BLaER1 treated with 17β-estradiol and CSF1 and Interleukin-3, amounts not matched to agents 10 nM and 100 nM (cell line): ENCODE data around the gene PDZD8.
A peak's percentile ranks its signal among the peaks of the same experiment; 100 is the strongest.

Experiments used
- H3K27ac ChIP-seq, 11 experiments: shearing (Covaris generic); formaldehyde crosslinking; 2 replicates each; pipeline ENCODE4 v1.8.1; 2022
- H3K27me3 ChIP-seq, 11 experiments: shearing (Covaris generic); formaldehyde crosslinking; 2 replicates each; pipeline ENCODE4 v1.8.1; 2022
- H3K36me3 ChIP-seq, 11 experiments: shearing (Covaris generic); formaldehyde crosslinking; 2 replicates each; pipeline ENCODE4 v1.8.1; 2022
- H3K4me1 ChIP-seq, 10 experiments: shearing (Covaris generic); formaldehyde crosslinking; 2 replicates each; pipeline ENCODE4 v1.8.1; 2022
- H3K4me2 ChIP-seq, 11 experiments: shearing (Covaris generic); formaldehyde crosslinking; 2 replicates each; pipeline ENCODE4 v1.8.1; 2022
- H3K4me3 ChIP-seq, 10 experiments: shearing (Covaris generic); formaldehyde crosslinking; 2 replicates each; pipeline ENCODE4 v1.8.1; 2022
- H3K9ac ChIP-seq, 11 experiments: shearing (Covaris generic); formaldehyde crosslinking; 2 replicates each; pipeline ENCODE4 v1.8.1; 2022
- H3K9me3 ChIP-seq, 11 experiments: shearing (Covaris generic); formaldehyde crosslinking; replicated peaks in 1 of 11; 2 replicates each; pipeline ENCODE4 v1.8.1; 2022
- H4K20me1 ChIP-seq, 11 experiments: shearing (Covaris generic); formaldehyde crosslinking; 2 replicates each; pipeline ENCODE4 v1.8.1; 2022
- Cebpa-rat ChIP-seq, 11 experiments: shearing (Covaris generic); IDR thresholded peaks; 2 replicates each; pipeline ENCODE4 v1.8.1; 2022

Gene PDZD8

DNA sequence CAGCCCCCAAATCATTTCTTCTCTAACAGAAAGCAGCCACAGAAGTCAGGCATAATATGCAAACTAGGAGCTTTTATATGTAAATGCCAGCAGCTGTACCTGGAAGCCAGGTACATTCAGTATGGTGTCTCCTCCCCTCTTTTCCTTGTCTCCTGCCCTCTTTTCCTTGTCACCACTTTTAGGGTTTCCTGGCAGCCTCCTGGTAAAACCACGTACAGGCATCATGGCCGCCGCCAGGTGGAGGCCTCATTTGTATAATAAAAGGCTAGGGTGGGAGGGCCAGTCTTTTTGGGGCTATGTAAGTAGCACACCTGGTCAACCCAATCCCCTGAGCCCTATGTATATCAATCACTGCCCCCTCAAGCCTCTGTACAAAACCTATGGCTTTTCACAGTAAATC lies 28.7 kb downstream of the PDZD8 start:
- H4K20me1 ChIP-seq: peaks cover 32 to 100% (median 88%) of the 10 kb centered on the region in 11 experiments; a peak in 21 of 22 replicates
- no peak overlapping the region for H3K27ac ChIP-seq
- TF ChIP-seq Cebpa-rat (IDR thresholded peaks at IDR 0.05): no peak
- H3K4me3 ChIP-seq: no peak overlapping the region
- no peak overlapping the region for H3K4me2 ChIP-seq
- no peak overlapping the region for H3K9ac ChIP-seq
- peaks cover 0 to 54% (median 5%) of the 10 kb centered on the region in 10 experiments; a peak in 11 of 20 replicates for H3K4me1 ChIP-seq
- H3K36me3 ChIP-seq: peaks cover 0 to 22% (median 9%) of the 10 kb centered on the region in 11 experiments; a peak in 15 of 22 replicates
- no peaks in the 10 kb centered on the region; a peak in 1 of 22 replicates for H3K9me3 ChIP-seq
- no peaks in the 10 kb centered on the region for H3K27me3 ChIP-seq

DNA sequence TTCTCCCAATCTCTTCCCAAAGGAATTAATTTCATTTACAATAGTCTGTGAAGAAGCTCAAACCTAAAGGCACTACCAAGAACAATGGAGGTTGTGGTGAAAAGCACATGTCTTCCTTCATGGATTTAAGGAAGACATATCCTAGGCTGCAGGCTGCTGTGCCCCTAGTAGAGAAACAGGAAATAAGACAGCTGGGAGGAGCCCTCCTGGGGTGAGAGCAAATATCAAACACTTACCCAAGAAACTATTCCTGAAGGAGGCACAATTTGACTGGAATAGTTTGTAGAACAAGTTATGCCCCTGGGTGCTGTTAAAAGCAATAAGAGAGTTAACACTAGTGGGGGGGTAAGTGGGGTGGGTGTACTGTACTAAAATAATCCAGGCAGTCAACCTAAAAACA lies 30.1 kb downstream of the PDZD8 start:
- peaks cover 0 to 39% (median 5%) of the 10 kb centered on the region in 10 experiments; a peak in 11 of 20 replicates for H3K4me1 ChIP-seq
- no peak overlapping the region for H3K27ac ChIP-seq

DNA sequence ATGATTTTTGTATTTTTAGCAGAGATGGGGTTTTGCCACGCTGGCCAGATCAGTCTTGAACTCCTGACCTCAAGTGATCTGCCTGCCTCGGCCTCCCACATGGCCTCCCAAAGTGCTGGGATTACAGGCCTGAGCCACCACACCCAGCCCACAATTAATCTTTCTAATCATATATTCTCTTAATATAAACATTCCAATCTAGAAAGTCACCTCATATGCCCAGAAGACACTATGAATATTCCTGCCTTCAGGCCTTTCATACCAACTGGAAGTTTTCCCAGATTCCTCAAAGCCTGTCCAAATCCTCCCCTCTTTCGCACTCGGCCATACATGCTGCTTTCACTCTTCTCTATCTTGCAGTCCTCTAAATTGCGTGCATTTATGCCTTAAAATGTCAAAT lies 32.6 kb downstream of the PDZD8 start:
- no peak overlapping the region for H3K9ac ChIP-seq
- no peak overlapping the region for H3K4me3 ChIP-seq
- no peaks in the 10 kb centered on the region for H3K27me3 ChIP-seq
- no peak overlapping the region for H3K27ac ChIP-seq
- no peak for TF ChIP-seq Cebpa-rat (IDR thresholded peaks at IDR 0.05)
- H4K20me1 ChIP-seq: peaks cover 46 to 100% (median 83%) of the 10 kb centered on the region in 11 experiments; a peak in 21 of 22 replicates
- H3K36me3 ChIP-seq: peaks cover 17 to 55% (median 33%) of the 10 kb centered on the region in 11 experiments; a peak in 21 of 22 replicates
- peak overlapping the region in 5 of 11 experiments; percentile 9 to 26 (median 21); a peak in 6 of 22 replicates for H3K4me2 ChIP-seq
- H3K4me1 ChIP-seq: peaks cover 0 to 26% (median 5%) of the 10 kb centered on the region in 10 experiments; a peak in 11 of 20 replicates
- H3K9me3 ChIP-seq: no peaks in the 10 kb centered on the region; a peak in 1 of 22 replicates

More for the DNA sequence above, 30.1 kb downstream of the PDZD8 start:
- Histone ChIP-seq H3K4me3 (no peak overlapping the region), H3K4me2 (peak overlapping the region in 3 of 11 experiments; percentile 36 to 56 (median 44); a peak in 5 of 22 replicates), H3K9me3 (no peaks in the 10 kb centered on the region; a peak in 1 of 22 replicates), H3K27me3 (no peaks in the 10 kb centered on the region), H4K20me1 (peaks cover 42 to 100% (median 92%) of the 10 kb centered on the region in 11 experiments; a peak in 21 of 22 replicates), H3K36me3 (peaks cover 1 to 31% (median 19%) of the 10 kb centered on the region in 11 experiments; a peak in 21 of 22 replicates), H3K9ac (no peak overlapping the region; a peak in 1 of 22 replicates)
- no peak for TF ChIP-seq Cebpa-rat (IDR thresholded peaks at IDR 0.05)

DNA sequence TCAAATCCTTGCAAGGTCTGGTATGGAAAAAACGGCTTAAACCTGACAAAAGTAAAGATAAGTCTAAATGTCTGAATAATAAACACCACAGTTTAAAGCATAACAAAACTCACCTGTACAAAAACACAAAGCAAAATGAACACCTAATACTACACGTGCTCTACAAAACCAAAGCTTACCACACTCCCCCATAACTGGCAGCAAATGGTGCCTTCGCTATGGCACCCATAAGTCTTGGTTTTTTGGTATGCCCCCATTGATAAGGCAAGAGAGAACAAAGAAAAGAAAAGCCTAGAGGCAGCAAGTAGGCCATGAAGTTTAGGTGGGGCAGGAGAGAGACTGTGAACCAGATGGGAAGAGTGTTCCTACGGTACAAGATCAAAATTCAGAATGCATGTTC lies 34.2 kb downstream of the PDZD8 start:
- peaks cover 22 to 71% (median 48%) of the 10 kb centered on the region in 11 experiments; a peak in 21 of 22 replicates for H3K36me3 ChIP-seq
- H3K4me3 ChIP-seq: no peak overlapping the region
- no peak overlapping the region for H3K27ac ChIP-seq
- no peak for TF ChIP-seq Cebpa-rat (IDR thresholded peaks at IDR 0.05)
- H3K9ac ChIP-seq: no peak overlapping the region
- peaks cover 0 to 25% (median 5%) of the 10 kb centered on the region in 10 experiments; a peak in 11 of 20 replicates for H3K4me1 ChIP-seq
- no peak overlapping the region for H3K4me2 ChIP-seq
- H3K27me3 ChIP-seq: no peaks in the 10 kb centered on the region
- peaks cover 0 to 6% (median 4%) of the 10 kb centered on the region in 11 experiments; a peak in 10 of 22 replicates for H3K9me3 ChIP-seq
- peaks cover 38 to 92% (median 71%) of the 10 kb centered on the region in 11 experiments; a peak in 20 of 22 replicates for H4K20me1 ChIP-seq

DNA sequence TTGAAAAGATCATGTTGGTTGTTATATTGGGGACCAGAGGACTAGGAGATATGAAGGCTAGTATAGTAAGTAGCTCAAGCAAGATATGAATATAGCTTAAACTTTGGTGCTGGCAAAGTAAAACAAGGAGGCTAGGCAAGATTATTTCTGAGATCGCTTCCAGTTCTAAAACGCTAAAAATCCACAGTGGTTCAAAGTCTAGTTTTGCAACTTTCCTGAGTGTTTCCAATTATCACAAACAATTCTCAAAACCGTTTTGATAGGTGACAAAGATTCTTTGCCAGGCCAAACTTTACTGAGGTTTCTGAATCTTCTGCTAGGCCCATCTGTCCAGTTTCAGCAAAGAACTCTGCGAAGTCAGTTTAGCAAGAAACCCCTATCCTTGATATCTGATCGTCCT lies 35.3 kb downstream of the PDZD8 start:
- peaks cover 1 to 16% (median 14%) of the 10 kb centered on the region in 11 experiments; a peak in 20 of 22 replicates for H3K9me3 ChIP-seq
- no peak overlapping the region for H3K4me3 ChIP-seq
- no peak for TF ChIP-seq Cebpa-rat (IDR thresholded peaks at IDR 0.05)
- peaks cover 28 to 77% (median 59%) of the 10 kb centered on the region in 11 experiments; a peak in 21 of 22 replicates for H3K36me3 ChIP-seq
- no peak overlapping the region for H3K9ac ChIP-seq
- no peak overlapping the region for H3K4me2 ChIP-seq
- peaks cover 0 to 14% (median 4%) of the 10 kb centered on the region in 10 experiments; a peak in 10 of 20 replicates for H3K4me1 ChIP-seq
- no peak overlapping the region for H3K27ac ChIP-seq
- H4K20me1 ChIP-seq: peaks cover 31 to 85% (median 60%) of the 10 kb centered on the region in 11 experiments; a peak in 20 of 22 replicates
- H3K27me3 ChIP-seq: no peaks in the 10 kb centered on the region

DNA sequence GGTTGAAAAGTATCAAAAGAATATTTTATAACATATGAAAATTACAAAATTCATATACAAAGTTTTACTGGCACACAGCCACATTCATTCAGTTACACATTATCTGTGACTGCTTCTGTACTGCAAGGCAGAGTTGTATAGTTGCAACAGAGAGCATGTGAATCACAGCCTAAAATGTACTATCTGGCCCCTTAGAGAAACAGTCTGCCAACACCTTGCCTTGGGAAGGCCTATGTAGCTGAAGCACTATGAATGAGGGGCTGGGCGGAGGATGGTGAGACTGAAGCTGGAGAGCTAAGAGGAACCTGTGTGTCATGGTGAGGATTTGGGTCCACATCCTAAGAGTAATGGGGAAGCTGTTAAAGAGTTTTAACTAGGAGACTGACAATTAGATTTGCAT lies 35.7 kb downstream of the PDZD8 start:
- Histone ChIP-seq H3K4me3 (no peak overlapping the region), H3K9ac (no peak overlapping the region), H3K4me1 (peaks cover 0 to 10% (median 4%) of the 10 kb centered on the region in 10 experiments; a peak in 7 of 20 replicates), H3K27ac (no peak overlapping the region), H3K27me3 (no peaks in the 10 kb centered on the region), H3K9me3 (peaks cover 5 to 20% (median 18%) of the 10 kb centered on the region in 11 experiments; a peak in 20 of 22 replicates), H3K4me2 (no peak overlapping the region), H3K36me3 (peaks cover 30 to 77% (median 59%) of the 10 kb centered on the region in 11 experiments; a peak in 21 of 22 replicates), H4K20me1 (peaks cover 27 to 85% (median 56%) of the 10 kb centered on the region in 11 experiments; a peak in 20 of 22 replicates)
- TF ChIP-seq Cebpa-rat (IDR thresholded peaks at IDR 0.05): no peak

DNA sequence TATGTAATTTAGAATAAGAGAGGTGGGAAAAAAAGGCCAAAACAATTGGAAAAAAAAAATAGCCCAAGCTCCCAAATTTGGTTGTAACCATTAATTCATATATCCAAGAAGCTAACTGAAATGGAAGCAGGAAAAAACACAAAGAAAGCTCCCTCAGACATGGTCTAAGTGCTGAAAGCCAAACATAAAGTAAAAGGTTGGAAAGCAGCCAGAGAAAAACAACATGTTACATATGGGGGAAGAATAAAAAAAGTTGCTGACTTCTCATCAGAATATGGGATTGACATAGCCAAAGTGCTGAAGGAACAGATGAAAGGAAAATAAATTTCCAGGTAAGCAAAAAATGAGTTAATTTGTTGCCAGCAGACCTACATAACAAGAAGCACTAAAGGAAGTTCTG lies 40.3 kb downstream of the PDZD8 start:
- H3K4me3 ChIP-seq: no peak overlapping the region
- peaks cover 31 to 97% (median 66%) of the 10 kb centered on the region in 11 experiments; a peak in 21 of 22 replicates for H3K36me3 ChIP-seq
- H3K27ac ChIP-seq: no peak overlapping the region
- H3K9me3 ChIP-seq: peaks cover 12 to 28% (median 26%) of the 10 kb centered on the region in 11 experiments; a peak in 20 of 22 replicates
- H4K20me1 ChIP-seq: peaks cover 0 to 81% (median 21%) of the 10 kb centered on the region in 11 experiments; a peak in 13 of 22 replicates
- no peak overlapping the region for H3K4me2 ChIP-seq
- H3K27me3 ChIP-seq: no peaks in the 10 kb centered on the region
- H3K4me1 ChIP-seq: peaks cover 0 to 10% (median 0%) of the 10 kb centered on the region in 10 experiments; a peak in 3 of 20 replicates
- TF ChIP-seq Cebpa-rat (IDR thresholded peaks at IDR 0.05): no peak
- no peak overlapping the region for H3K9ac ChIP-seq

DNA sequence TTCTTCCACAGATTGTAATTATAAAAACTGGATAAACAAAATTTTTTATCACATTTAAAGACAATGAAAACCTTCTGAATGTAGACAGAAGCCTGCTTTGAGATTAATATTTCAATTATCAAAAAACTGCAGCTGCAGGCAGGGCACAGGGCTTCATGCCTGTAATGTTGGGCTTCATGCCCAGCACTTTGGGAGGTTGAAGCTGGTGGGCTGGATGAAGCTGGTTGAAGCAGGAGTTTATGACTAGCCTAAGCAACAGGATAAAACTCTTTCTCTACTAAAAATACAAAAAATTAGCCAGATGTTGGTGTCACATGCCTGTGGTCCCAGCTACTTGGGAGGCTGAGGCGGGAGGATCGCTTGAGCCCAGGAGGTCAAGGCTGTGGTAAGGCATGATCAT lies 41.2 kb downstream of the PDZD8 start:
- Histone ChIP-seq H3K36me3 (peaks cover 23 to 88% (median 63%) of the 10 kb centered on the region in 11 experiments; a peak in 21 of 22 replicates), H3K9ac (no peak overlapping the region), H3K9me3 (peaks cover 12 to 28% (median 26%) of the 10 kb centered on the region in 11 experiments; a peak in 20 of 22 replicates), H3K4me3 (no peak overlapping the region), H3K27ac (no peak overlapping the region), H3K27me3 (no peaks in the 10 kb centered on the region), H3K4me2 (no peak overlapping the region), H4K20me1 (peaks cover 0 to 77% (median 14%) of the 10 kb centered on the region in 11 experiments; a peak in 13 of 22 replicates), H3K4me1 (peaks cover 0 to 10% (median 0%) of the 10 kb centered on the region in 10 experiments; a peak in 2 of 20 replicates)
- no peak for TF ChIP-seq Cebpa-rat (IDR thresholded peaks at IDR 0.05)

DNA sequence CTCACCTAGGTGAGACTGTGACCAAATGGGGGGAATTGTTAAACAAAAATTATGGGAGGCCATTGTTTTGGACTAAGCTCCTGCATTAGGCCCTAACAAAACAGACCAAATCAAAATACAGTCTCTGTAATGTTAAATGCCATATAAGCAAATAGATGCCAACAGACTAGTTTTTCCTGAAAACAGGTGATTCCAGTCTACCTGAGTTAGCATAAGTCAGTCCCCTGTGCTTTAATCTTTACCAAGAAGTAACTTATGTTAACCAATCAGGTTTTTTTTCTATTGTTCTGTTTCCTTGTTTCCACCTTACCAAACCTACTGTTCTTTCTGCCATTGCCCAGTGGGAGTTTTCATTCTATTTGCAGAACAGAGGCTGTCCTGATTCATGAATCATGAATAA lies 48.0 kb downstream of the PDZD8 start:
- Histone ChIP-seq H3K36me3 (peaks cover 17 to 60% (median 37%) of the 10 kb centered on the region in 11 experiments; a peak in 21 of 22 replicates), H3K9ac (no peak overlapping the region), H3K9me3 (peaks cover 0 to 24% (median 8%) of the 10 kb centered on the region in 11 experiments; a peak in 12 of 22 replicates), H3K4me1 (peaks cover 0 to 7% (median 0%) of the 10 kb centered on the region in 10 experiments; a peak in 2 of 20 replicates), H3K27me3 (no peaks in the 10 kb centered on the region), H3K4me2 (no peak overlapping the region), H3K27ac (no peak overlapping the region), H3K4me3 (no peak overlapping the region), H4K20me1 (peaks cover 7 to 93% (median 51%) of the 10 kb centered on the region in 11 experiments; a peak in 20 of 22 replicates)
- TF ChIP-seq Cebpa-rat (IDR thresholded peaks at IDR 0.05): no peak
